Activated CD8-positive, alpha-beta memory T cell treated with anti-CD3 and anti-CD28 coated beads, Interleukin-2, amount 10 ng/mL, durations not matched to agents 7 days and 5 days (primary cell): ENCODE data around the gene SDCCAG8. TPM values are rescaled to one million over a fixed set of nuclear protein-coding genes. Genes with fewer than 3 reads are reported as not detected.

Experiments
- ATAC-seq: fragments of 150-1000 bp; cut with Tn5 transposase; one replicate; pipeline ENCODE4 v1.10.0; 2021; ENCODE audit warnings: moderate library complexity
- CTCF ChIA-PET: fragments of 350-600 bp; sonication (Branson Sonifier 250); formaldehyde crosslinking; loops from one replicate; lab custom pipeline; 2021; ENCODE audit warnings: antibody characterized with exemption; lab: Charles Lee
- DNase-seq: peaks from one replicate; pipeline ENCODE4 v3.0.0-alpha.2; 2020
- H3K27ac Mint-ChIP-seq: one replicate; pipeline ENCODE4 v1.8.0; 2021; ENCODE audit warnings: mild to moderate bottlenecking, mixed read lengths
- H3K27me3 Mint-ChIP-seq: one replicate; pipeline ENCODE4 v1.8.0; 2021; ENCODE audit warnings: mixed read lengths
- H3K36me3 Mint-ChIP-seq: one replicate; pipeline ENCODE4 v1.8.0; 2021; ENCODE audit warnings: mild to moderate bottlenecking, mixed read lengths
- H3K4me1 Mint-ChIP-seq: one replicate; pipeline ENCODE4 v1.8.0; 2021; ENCODE audit warnings: mixed read lengths
- H3K4me3 Mint-ChIP-seq: one replicate; pipeline ENCODE4 v1.8.0; 2021; ENCODE audit warnings: mild to moderate bottlenecking, moderate library complexity, mixed read lengths
- H3K9me3 Mint-ChIP-seq: one replicate; pipeline ENCODE4 v1.8.0; 2022; ENCODE audit warnings: low read depth, mixed read lengths
- total RNA-seq, 2 experiments: library from RNA; stranded (reverse); gene quantifications; one replicate each; pipeline ENCODE4 v1.2.3, GENCODE V29; 2021

The SDCCAG8 gene
- total RNA-seq, 2 experiments from 2014 or later, result 14.9 to 27.1 TPM

- DNase-seq (no peak), ATAC-seq (no peak)
- Mint-ChIP-seq H3K27ac (no peak overlapping the region), H3K27me3 (no peaks in the 10 kb centered on the region), H3K9me3 (no peaks in the 10 kb centered on the region), H3K36me3 (peaks cover 5% of the 10 kb centered on the region), H3K4me1 (no peaks in the 10 kb centered on the region), H3K4me3 (no peak overlapping the region)
- CTCF ChIA-PET, result no interaction called here
Measured at GRCh38 chr1:243490748-243491686, 235.2 kb downstream of the SDCCAG8 start.

- no peak for ATAC-seq
- Mint-ChIP-seq H3K27me3 (no peaks in the 10 kb centered on the region), H3K27ac (peak overlapping the region; percentile 6), H3K36me3 (peaks cover 5% of the 10 kb centered on the region), H3K4me1 (no peaks in the 10 kb centered on the region), H3K4me3 (no peak overlapping the region), H3K9me3 (no peaks in the 10 kb centered on the region)
- CTCF ChIA-PET, result interaction anchor here (0.8 to 1.5 kb wide), 3 partner anchors 10 to 54 kb away, joined by 3 to 4 read pairs (median 3); no protein-coding TSS in a partner anchor
- peak; percentile 33 for DNase-seq
Measured at GRCh38 chr1:243493156-243494129, 237.6 kb downstream of the SDCCAG8 start.

GRCh38 chr1:243494741-243495431 is 239.0 kb downstream of the SDCCAG8 start:
- H3K36me3 Mint-ChIP-seq, result peaks cover 5% of the 10 kb centered on the region
- no peak for ATAC-seq
- H3K27ac Mint-ChIP-seq, result no peak overlapping the region

DNA sequence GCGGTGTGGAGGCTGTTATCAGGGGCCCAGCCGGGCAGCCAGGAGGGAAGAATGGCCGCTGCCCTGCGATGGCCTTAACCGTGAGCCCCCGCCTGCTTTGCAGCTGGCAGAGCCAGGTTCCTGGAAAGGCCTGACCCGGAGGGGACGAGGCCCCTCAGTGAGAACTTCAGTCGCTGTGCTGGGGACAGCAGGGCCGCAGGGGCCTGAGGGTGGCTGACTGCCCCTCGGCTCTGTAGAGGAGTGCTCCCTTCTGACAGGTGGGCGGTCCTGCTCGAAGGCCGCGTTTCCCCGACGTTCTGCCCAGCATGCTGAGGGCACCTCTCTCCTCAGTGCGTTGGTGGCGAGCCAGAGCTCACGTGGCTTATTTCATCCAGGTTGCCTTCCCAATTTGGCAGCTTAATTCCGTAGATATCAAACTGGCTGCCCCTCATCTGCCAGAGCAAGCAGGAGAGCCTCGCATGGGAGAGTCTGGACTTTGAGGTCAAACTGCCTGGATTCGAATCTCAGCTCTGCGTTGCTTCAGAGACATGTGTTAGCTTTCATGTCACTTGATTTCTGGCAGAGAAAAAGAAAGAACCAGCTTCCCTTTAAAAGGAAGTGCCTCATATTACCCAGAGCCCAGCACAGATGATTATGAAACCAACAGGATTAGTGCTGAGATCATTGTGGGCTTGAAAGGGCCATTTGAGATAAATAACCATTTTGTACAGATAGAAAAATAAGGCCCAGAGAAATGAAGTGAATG is 239.8 kb downstream of the SDCCAG8 start:
- Mint-ChIP-seq H3K27ac (peak overlapping the region; percentile 31), H3K27me3 (no peaks in the 10 kb centered on the region), H3K4me3 (no peak overlapping the region), H3K4me1 (no peaks in the 10 kb centered on the region), H3K36me3 (peaks cover 5% of the 10 kb centered on the region), H3K9me3 (no peaks in the 10 kb centered on the region)
- CTCF ChIA-PET, result interaction anchor here (1.5 kb wide), 1 partner anchor 13 kb away, joined by 4 read pairs; no protein-coding TSS in a partner anchor
- ATAC-seq (no peak), DNase-seq (peak; percentile 29)

More at GRCh38 chr1:243494741-243495431, 239.0 kb downstream of the SDCCAG8 start:
- DNase-seq, result peak; percentile 22
- H3K27me3 Mint-ChIP-seq, result no peaks in the 10 kb centered on the region
- CTCF ChIA-PET, result interaction anchor here (1.5 kb wide), 2 partner anchors 8 to 13 kb away, joined by 4 read pairs; no protein-coding TSS in a partner anchor
- H3K4me1 Mint-ChIP-seq, result no peaks in the 10 kb centered on the region
- no peaks in the 10 kb centered on the region for H3K9me3 Mint-ChIP-seq
- no peak overlapping the region for H3K4me3 Mint-ChIP-seq

- peak; percentile 22 for DNase-seq
- Mint-ChIP-seq H3K4me1 (no peaks in the 10 kb centered on the region), H3K9me3 (no peaks in the 10 kb centered on the region), H3K27ac (peak overlapping the region; percentile 31), H3K36me3 (peaks cover 7% of the 10 kb centered on the region), H3K4me3 (no peak overlapping the region), H3K27me3 (no peaks in the 10 kb centered on the region)
- CTCF ChIA-PET, result interaction anchor here (1.5 kb wide), 1 partner anchor 12 kb away, joined by 4 read pairs; no protein-coding TSS in a partner anchor
- ATAC-seq, result no peak
Measured at GRCh38 chr1:243496187-243496646, 240.4 kb downstream of the SDCCAG8 start.

DNA sequence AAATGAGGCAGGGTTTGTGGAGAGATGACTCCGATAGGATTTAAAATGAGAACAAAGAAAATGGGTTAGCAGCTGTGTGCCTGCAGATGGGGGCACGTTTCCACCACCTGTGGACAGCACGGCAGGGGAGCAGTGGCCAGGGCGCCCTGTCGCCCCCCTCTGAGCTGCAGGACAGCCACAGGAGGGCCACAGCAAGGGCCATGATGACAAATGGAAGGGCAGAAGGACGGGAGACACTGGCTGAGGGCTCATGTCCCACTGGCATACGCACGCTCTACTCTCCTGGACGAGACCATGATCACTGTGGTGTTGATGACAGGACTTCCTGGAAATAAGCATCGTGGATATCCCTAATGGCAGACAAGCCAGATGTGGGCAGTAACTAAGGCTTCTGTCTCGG is 241.0 kb downstream of the SDCCAG8 start:
- no peaks in the 10 kb centered on the region for H3K4me1 Mint-ChIP-seq
- CTCF ChIA-PET, result no interaction called here
- ATAC-seq (no peak), DNase-seq (peak; percentile 15)
- no peak overlapping the region for H3K27ac Mint-ChIP-seq
- H3K4me3 Mint-ChIP-seq, result no peak overlapping the region
- no peaks in the 10 kb centered on the region for H3K27me3 Mint-ChIP-seq
- H3K36me3 Mint-ChIP-seq, result peaks cover 7% of the 10 kb centered on the region
- no peaks in the 10 kb centered on the region for H3K9me3 Mint-ChIP-seq

DNA sequence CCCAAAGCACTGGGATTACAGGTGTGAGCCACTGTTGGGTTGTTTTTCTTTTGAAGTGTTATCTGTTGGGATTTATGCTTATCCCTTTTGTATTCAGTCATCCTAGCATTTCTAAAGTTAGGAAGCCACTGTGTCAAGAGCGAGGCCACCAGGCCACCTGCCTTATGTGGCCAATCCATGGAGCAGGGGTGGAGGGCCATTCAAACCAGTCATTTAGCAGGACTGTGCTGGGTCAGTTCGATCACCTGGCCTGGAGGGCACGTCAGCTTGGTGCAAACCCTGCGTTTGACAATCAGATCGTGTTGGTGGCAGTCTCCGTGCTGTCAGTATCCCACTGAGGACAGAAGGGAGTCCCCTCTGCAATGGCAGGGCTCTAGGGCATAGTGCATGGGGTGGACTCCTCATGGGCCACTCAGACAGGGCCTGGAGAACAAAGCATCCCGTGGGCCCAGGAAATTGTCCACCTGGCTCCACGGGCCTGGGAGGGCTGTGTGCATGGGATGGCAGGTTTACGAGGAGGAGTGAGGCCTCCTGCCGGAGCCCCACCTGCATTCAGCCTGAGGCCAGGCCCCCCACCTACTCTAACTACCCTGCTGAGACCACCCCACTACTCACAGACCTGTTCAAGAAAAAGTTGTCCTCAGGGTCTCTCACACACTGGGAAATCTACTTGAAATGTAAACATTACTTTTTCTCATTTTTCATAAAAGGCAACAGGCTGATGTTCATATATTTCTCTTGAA is 242.3 kb downstream of the SDCCAG8 start:
- ATAC-seq (no peak), DNase-seq (peak; percentile 26)
- CTCF ChIA-PET, result no interaction called here
- no peaks in the 10 kb centered on the region for H3K9me3 Mint-ChIP-seq
- H3K4me1 Mint-ChIP-seq, result no peaks in the 10 kb centered on the region
- no peak overlapping the region for H3K4me3 Mint-ChIP-seq
- peaks cover 10% of the 10 kb centered on the region for H3K36me3 Mint-ChIP-seq
- no peaks in the 10 kb centered on the region for H3K27me3 Mint-ChIP-seq
- H3K27ac Mint-ChIP-seq, result no peak overlapping the region

DNA sequence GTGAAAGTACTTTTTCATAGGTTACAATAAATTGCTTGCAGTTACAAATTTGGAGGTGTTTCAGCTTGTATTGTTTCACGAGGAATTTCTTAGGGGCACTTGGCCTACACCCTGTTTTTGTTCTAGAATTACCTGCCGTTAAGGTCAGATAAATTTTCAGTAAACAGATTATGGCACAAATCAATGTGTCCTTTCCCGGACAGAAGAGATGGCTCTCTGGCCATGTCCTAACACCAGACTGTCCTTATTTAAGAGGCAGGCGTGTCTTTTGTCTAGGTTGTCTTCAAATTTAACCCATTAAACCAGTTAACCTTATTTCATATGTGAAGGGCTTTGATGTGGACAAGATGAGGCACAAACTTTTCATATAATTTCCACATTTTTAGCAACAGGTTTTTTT is 243.4 kb downstream of the SDCCAG8 start:
- H3K9me3 Mint-ChIP-seq, result no peaks in the 10 kb centered on the region
- CTCF ChIA-PET, result no interaction called here
- no peaks in the 10 kb centered on the region for H3K27me3 Mint-ChIP-seq
- H3K4me1 Mint-ChIP-seq, result no peaks in the 10 kb centered on the region
- ATAC-seq (no peak), DNase-seq (no peak)
- no peak overlapping the region for H3K4me3 Mint-ChIP-seq
- peaks cover 12% of the 10 kb centered on the region for H3K36me3 Mint-ChIP-seq
- H3K27ac Mint-ChIP-seq, result no peak overlapping the region

GRCh38 chr1:243499711-243500110 is 243.9 kb downstream of the SDCCAG8 start:
- DNase-seq, result no peak
- Mint-ChIP-seq H3K4me3 (no peak overlapping the region), H3K27me3 (no peaks in the 10 kb centered on the region), H3K27ac (no peak overlapping the region), H3K9me3 (no peaks in the 10 kb centered on the region), H3K36me3 (peaks cover 15% of the 10 kb centered on the region), H3K4me1 (no peaks in the 10 kb centered on the region)
- CTCF ChIA-PET, result no interaction called here
- no peak for ATAC-seq

DNA sequence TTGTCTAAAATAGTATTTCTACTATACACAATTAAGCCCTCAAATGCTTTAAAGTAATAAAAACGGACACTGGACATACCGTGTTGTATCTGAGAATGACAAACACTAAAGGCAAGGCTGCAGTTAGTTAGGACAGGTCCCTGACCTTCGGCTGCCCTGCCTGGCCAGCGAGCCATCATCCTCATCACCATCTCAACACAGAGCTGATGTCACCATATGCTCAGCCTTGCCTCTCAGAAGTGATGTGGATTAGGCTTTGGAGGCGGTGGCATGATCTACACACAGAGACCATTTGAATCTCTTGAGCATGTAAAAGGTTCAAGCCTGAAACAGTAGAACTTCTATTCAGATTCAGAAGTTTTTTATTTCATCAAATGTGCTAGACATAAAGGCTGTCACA is 244.7 kb downstream of the SDCCAG8 start:
- Mint-ChIP-seq H3K4me3 (no peak overlapping the region), H3K27me3 (no peaks in the 10 kb centered on the region), H3K9me3 (no peaks in the 10 kb centered on the region), H3K4me1 (no peaks in the 10 kb centered on the region), H3K27ac (no peak overlapping the region), H3K36me3 (peaks cover 21% of the 10 kb centered on the region)
- no peak for DNase-seq
- CTCF ChIA-PET, result interaction anchor here (1.1 kb wide), 1 partner anchor 24 kb away, joined by 3 read pairs; no protein-coding TSS in a partner anchor
- ATAC-seq, result no peak

- Mint-ChIP-seq H3K4me1 (peaks cover 4% of the 10 kb centered on the region), H3K36me3 (peaks cover 20% of the 10 kb centered on the region), H3K9me3 (no peaks in the 10 kb centered on the region), H3K27me3 (no peaks in the 10 kb centered on the region), H3K4me3 (no peak overlapping the region), H3K27ac (no peak overlapping the region)
- CTCF ChIA-PET, result interaction anchor here (1.1 kb wide), 1 partner anchor 24 kb away, joined by 3 read pairs; no protein-coding TSS in a partner anchor
- DNase-seq, result no peak
- ATAC-seq, result no peak
Measured at GRCh38 chr1:243501002-243501401, 245.2 kb downstream of the SDCCAG8 start.
